HepG2 (cell line): ENCODE data around the gene PLCB2. TPM values are rescaled to one million over a fixed set of nuclear protein-coding genes. Genes with fewer than 3 reads are reported as not detected.

Experiments
- ATAC-seq: fragments of 200-7000 bp; cut with Tn5 transposase; 3 replicates; pipeline ENCODE4 v1.9.1; 2020; ENCODE audit warnings: mild to moderate bottlenecking, moderate library complexity
- BruUV-seq: library from RNA; stranded (reverse); fragments of 400-500 nt; replicated peaks from 2 replicates; lab custom pipeline; 2021; lab: Mats Ljungman, UMichigan
- CTCF ChIA-PET: fragments of 300-600 bp; formaldehyde crosslinking; extraction: SDS; loops from one replicate; lab custom pipeline; 2021; ENCODE audit warnings: low total read pairs, inconsistent platforms, low intra/inter-chr PET ratio; lab: Yijun Ruan, JAX
- POLR2A ChIA-PET: fragments of 350-600 bp; sonication (Branson Sonifier 250); formaldehyde crosslinking; loops from one replicate; lab custom pipeline; 2020; ENCODE audit warnings: antibody characterized with exemption, inconsistent platforms; lab: Yijun Ruan, JAX
- DNase-seq: peaks from one replicate; pipeline ENCODE4 v3.0.0-alpha.2; 2015; ENCODE audit warnings: low spot score
- FAIRE-seq: peaks from 3 replicates; lab custom pipeline; 2011; peaks lifted over from hg19 to GRCh38; lab: Jason Lieb, UNC
- H2AFZ ChIP-seq: one replicate; pipeline ENCODE4 v1.6.1; 2011; ENCODE audit warnings: low read length, inconsistent platforms
- H3K27ac ChIP-seq: fragments of 300-600 bp; 3 replicates; pipeline ENCODE4 v1.8.0; 2011; ENCODE audit warnings: mixed run types, mild to moderate bottlenecking, mixed read lengths, low read length, inconsistent platforms; ENCODE audit not compliant: insufficient read depth; ENCODE audit errors: extremely low read length
- H3K27me3 ChIP-seq, 2 experiments: fragments of 200-600 bp in 1 of 2; 2 replicates in 1 of 2; 3 replicates in 1 of 2; pipeline versions ENCODE4 v1.6.0 to v1.8.0; 2011; ENCODE audit warnings: low read length in 2 of 2, mild to moderate bottlenecking in 2 of 2, moderate library complexity in 2 of 2, inconsistent platforms in 1 of 2; ENCODE audit not compliant: insufficient read depth in 2 of 2, control insufficient read depth in 1 of 2
- H3K36me3 ChIP-seq, 2 experiments: fragments of 200-600 bp in 1 of 2; replicated peaks in 1 of 2; 2 replicates in 1 of 2; 3 replicates in 1 of 2; pipeline versions ENCODE4 v1.5.1 to v1.8.0; 2011; ENCODE audit warnings: low read length in 2 of 2, inconsistent platforms in 1 of 2; ENCODE audit not compliant: insufficient read depth in 2 of 2, control insufficient read depth in 1 of 2
- H3K4me1 ChIP-seq: 2 replicates; pipeline ENCODE4 v1.5.1; 2012; ENCODE audit warnings: low read length, inconsistent platforms; ENCODE audit not compliant: insufficient read depth
- H3K4me2 ChIP-seq: 2 replicates; pipeline ENCODE4 v1.6.0; 2011; ENCODE audit warnings: low read depth, low read length, inconsistent platforms
- H3K4me3 ChIP-seq, 3 experiments: fragments of 200-600 bp in 1 of 3; sonication (generic), shearing (Covaris generic) in 1 of 3; replicated peaks in 1 of 3; 2 replicates each; pipeline ENCODE4 v1.5.1; 2011 to 2016; ENCODE audit warnings: low read length in 3 of 3, inconsistent platforms in 2 of 3, low read depth in 2 of 3, mild to moderate bottlenecking in 2 of 3, control low read depth in 1 of 3, mixed read lengths in 1 of 3; ENCODE audit not compliant: insufficient read depth in 1 of 3
- H3K79me2 ChIP-seq: one replicate; pipeline ENCODE4 v1.6.1; 2011; ENCODE audit warnings: low read length, inconsistent platforms; ENCODE audit not compliant: insufficient read depth
- H3K9ac ChIP-seq: 2 replicates; pipeline ENCODE4 v1.6.0; 2011; ENCODE audit warnings: mild to moderate bottlenecking, low read depth, low read length, inconsistent platforms; ENCODE audit not compliant: insufficient read depth
- H3K9me3 ChIP-seq: 2 replicates; pipeline ENCODE4 v1.5.1; 2012; ENCODE audit warnings: mild to moderate bottlenecking, low read length
- H4K20me1 ChIP-seq: 2 replicates; pipeline ENCODE4 v1.6.0; 2011; ENCODE audit warnings: inconsistent platforms, mild to moderate bottlenecking, low read length, moderate library complexity; ENCODE audit not compliant: insufficient read depth
- HNF4G ChIP-seq, 2 experiments: sonication (generic) in 1 of 2; formaldehyde crosslinking in 1 of 2; IDR thresholded peaks; 2 replicates each; pipeline versions ENCODE4 v1.4.0 to v1.6.1; 2011 to 2020; ENCODE audit warnings: borderline replicate concordance in 2 of 2, low read depth in 2 of 2, mild to moderate bottlenecking in 2 of 2, low read length in 1 of 2, missing genetic modification reagents in 1 of 2, moderate library complexity in 1 of 2
- KAT8 ChIP-seq: IDR thresholded peaks from 2 replicates; pipeline ENCODE4 v1.6.1; 2016; ENCODE audit warnings: missing genetic modification reagents, missing compliant biosample characterization
- SETDB1 ChIP-seq: sonication (generic); formaldehyde crosslinking; IDR thresholded peaks from 2 replicates; pipeline ENCODE4 v1.5.1; 2020; ENCODE audit warnings: missing genetic modification reagents, mild to moderate bottlenecking, borderline replicate concordance
- ZFP41 ChIP-seq: sonication (generic); formaldehyde crosslinking; IDR thresholded peaks from 2 replicates; pipeline ENCODE4 v1.4.0; 2020; ENCODE audit warnings: mild to moderate bottlenecking, missing genetic modification reagents, borderline replicate concordance
- ZFP62 ChIP-seq: sonication (generic); formaldehyde crosslinking; IDR thresholded peaks from 2 replicates; pipeline ENCODE4 v1.4.0; 2020; ENCODE audit warnings: missing genetic modification reagents
- ZNF225 ChIP-seq: sonication (generic); formaldehyde crosslinking; IDR thresholded peaks from 2 replicates; pipeline ENCODE4 v1.4.0; 2020; ENCODE audit warnings: mild to moderate bottlenecking, missing genetic modification reagents
- ZNF230 ChIP-seq: sonication (generic); formaldehyde crosslinking; IDR thresholded peaks from 2 replicates; pipeline ENCODE4 v1.4.0; 2020; ENCODE audit warnings: mild to moderate bottlenecking, missing genetic modification reagents
- ZNF468 ChIP-seq: sonication (generic); formaldehyde crosslinking; IDR thresholded peaks from 2 replicates; pipeline ENCODE4 v1.8.0; 2022; ENCODE audit warnings: mild to moderate bottlenecking, moderate library complexity, missing genetic modification reagents
- ZNF530 ChIP-seq: sonication (generic); formaldehyde crosslinking; IDR thresholded peaks from 2 replicates; pipeline ENCODE4 v1.5.0; 2020; ENCODE audit warnings: low read depth, mild to moderate bottlenecking, missing genetic modification reagents
- ZNF644 ChIP-seq: IDR thresholded peaks from 2 replicates; pipeline ENCODE4 v1.6.1; 2016; ENCODE audit warnings: low read depth
- WGBS: methylation state at CpG from one replicate; pipeline ENCODE4 v1.1.6; 2017; ENCODE audit warnings: low lambda C conversion rate; 5-methylcytosine and 5-hydroxymethylcytosine counted together
- in situ Hi-C: cut with HindIII; loops from 2 replicates; pipeline ENCODE4 v1.10.0; 2017; ENCODE audit warnings: low pct_unique_long_range_greater_than_20kb; ENCODE audit not compliant: extremely low pct_ligation_motif_present
- intact Hi-C: fragments of 100-400 bp; cut with micrococcal nuclease; formaldehyde crosslinking; loops from one replicate; pipeline ENCODE4 v1.10.0; 2022; ENCODE audit not compliant: unreplicated experiment
- polyA plus RNA-seq, 8 experiments: library from polyadenylated mRNA; depleted of rRNA in 3 of 8; stranded (reverse) in 7 of 8; unstranded in 1 of 8; fragments of >200 nt; fragmentation: Illumina TruSeq in 4 of 8; extraction: Trizol in 4 of 8; gene quantifications; 2 replicates each; pipeline versions ENCODE4 v1.2.1 to v1.2.3, GENCODE V29; 2011 to 2016; ENCODE audit warnings: low read depth in 4 of 8, missing spikeins in 1 of 8, mixed read lengths in 1 of 8; ENCODE audit not compliant: insufficient read depth in 1 of 8
- total RNA-seq, 5 experiments: library from RNA; depleted of rRNA; stranded (reverse); fragments of >200 nt; fragmentation: Illumina TruSeq; extraction: Trizol; gene quantifications; 2 replicates each; pipeline ENCODE4 v1.2.3, GENCODE V29; 2016; ENCODE audit warnings: low read depth in 1 of 5
- TF ChIP-seq, protein P1 (sequence below): sonication (generic); formaldehyde crosslinking; IDR thresholded peaks from 2 replicates; pipeline ENCODE4 v1.5.1; 2020; ENCODE audit warnings: missing genetic modification reagents, mild to moderate bottlenecking, borderline replicate concordance
- TF ChIP-seq, protein P2 (sequence below): IDR thresholded peaks from 2 replicates; pipeline ENCODE4 v1.6.1; 2018; ENCODE audit warnings: missing genetic modification reagents
- TF ChIP-seq, protein P3 (sequence below): IDR thresholded peaks from 2 replicates; pipeline ENCODE4 v1.6.1; 2012; ENCODE audit warnings: inconsistent platforms

The PLCB2 gene
- total and polyA plus RNA-seq, 2 of the 13 experiments (the other 11 are each of a cell fraction or from before 2014, with no cell fraction given) = 0.11 TPM; not detected in 1

DNA sequence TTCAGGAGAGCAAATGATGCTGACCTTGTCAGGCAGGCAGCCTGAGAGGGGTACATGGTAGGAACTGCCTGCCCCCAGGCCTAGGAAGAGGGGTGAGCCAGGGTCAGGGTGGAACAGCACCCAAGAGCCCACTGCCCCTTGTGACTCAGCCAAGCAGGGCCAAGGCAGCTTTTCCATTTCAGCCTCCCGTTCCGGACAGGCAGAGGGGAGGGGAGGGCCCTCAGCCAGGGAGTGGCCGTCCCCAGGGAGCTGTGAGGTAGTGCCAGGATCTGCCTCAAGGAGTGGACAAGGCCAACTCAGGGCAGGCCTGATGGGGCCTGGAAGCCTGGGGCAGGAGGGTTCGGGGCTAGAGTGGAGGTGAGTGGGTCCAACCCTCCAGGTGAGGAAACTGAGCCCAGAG lies 19.8 kb downstream of the PLCB2 start:
- CTCF ChIA-PET = no interaction called here
- no peak for ATAC-seq
- TF ChIP-seq KAT8 = no peak
- TF ChIP-seq, protein P1, sequence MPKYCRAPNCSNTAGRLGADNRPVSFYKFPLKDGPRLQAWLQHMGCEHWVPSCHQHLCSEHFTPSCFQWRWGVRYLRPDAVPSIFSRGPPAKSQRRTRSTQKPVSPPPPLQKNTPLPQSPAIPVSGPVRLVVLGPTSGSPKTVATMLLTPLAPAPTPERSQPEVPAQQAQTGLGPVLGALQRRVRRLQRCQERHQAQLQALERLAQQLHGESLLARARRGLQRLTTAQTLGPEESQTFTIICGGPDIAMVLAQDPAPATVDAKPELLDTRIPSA (CRISPR knock-in tag) = no peak
- TF ChIP-seq, protein P2, sequence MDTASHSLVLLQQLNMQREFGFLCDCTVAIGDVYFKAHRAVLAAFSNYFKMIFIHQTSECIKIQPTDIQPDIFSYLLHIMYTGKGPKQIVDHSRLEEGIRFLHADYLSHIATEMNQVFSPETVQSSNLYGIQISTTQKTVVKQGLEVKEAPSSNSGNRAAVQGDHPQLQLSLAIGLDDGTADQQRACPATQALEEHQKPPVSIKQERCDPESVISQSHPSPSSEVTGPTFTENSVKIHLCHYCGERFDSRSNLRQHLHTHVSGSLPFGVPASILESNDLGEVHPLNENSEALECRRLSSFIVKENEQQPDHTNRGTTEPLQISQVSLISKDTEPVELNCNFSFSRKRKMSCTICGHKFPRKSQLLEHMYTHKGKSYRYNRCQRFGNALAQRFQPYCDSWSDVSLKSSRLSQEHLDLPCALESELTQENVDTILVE (CRISPR knock-in tag) = no peak
- no peak for TF ChIP-seq ZNF230
- no peak for TF ChIP-seq ZNF530 (CRISPR knock-in tag)

DNA sequence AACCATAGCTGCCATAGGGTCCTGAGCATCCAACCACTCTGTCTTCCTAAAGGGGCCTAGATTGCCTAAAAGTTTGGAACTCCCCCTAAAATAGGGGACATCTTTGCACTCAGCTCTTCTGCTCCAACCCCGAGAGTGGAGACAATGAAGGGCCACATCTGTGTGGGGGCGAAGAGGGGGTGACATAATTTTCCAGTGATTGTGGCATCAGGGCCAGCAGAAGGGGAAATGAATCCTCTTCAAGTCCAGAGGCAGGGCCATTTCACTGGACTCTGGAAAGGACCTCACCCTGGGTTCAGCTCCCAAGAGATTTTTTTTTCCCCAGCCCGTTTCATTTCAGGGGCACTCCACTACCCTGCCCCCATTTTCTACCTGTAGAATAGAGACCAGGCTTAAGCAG lies 20.2 kb downstream of the PLCB2 start:
- no peak for ATAC-seq
- FAIRE-seq = no peak
- Histone ChIP-seq H3K36me3 (no peaks in the 10 kb centered on the region), H3K27ac (no peak overlapping the region), H2AFZ (no peak overlapping the region), H3K4me2 (no peak overlapping the region), H3K9me3 (no peaks in the 10 kb centered on the region), H4K20me1 (no peaks in the 10 kb centered on the region), H3K9ac (no peak overlapping the region), H3K4me1 (peaks cover 10% of the 10 kb centered on the region; the same call in 1 of the 2 replicates), H3K4me3 (no peak overlapping the region), H3K27me3 (peaks cover 22 to 95% of the 10 kb centered on the region in 2 experiments), H3K79me2 (no peaks in the 10 kb centered on the region)
- intact Hi-C loops = no loop called here
- BruUV-seq = no TSS peak
- ChIA-PET CTCF (no interaction called here), POLR2A (no interaction called here)
- DNase-seq = no peak
- TF ChIP-seq, protein P3, sequence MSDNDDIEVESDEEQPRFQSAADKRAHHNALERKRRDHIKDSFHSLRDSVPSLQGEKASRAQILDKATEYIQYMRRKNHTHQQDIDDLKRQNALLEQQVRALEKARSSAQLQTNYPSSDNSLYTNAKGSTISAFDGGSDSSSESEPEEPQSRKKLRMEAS = no peak
- TF ChIP-seq ZNF225 (CRISPR knock-in tag) = no peak
- no peak for TF ChIP-seq ZNF644 (CRISPR knock-in tag)
- no peak for TF ChIP-seq HNF4G (IDR thresholded peaks at IDR 0.05; ENCODE audit: borderline replicate concordance, low read depth, low read length)
- TF ChIP-seq HNF4G (CRISPR knock-in tag; IDR thresholded peaks at IDR 0.05; ENCODE audit: borderline replicate concordance, low read depth) = no peak
- no peak for TF ChIP-seq ZFP62 (CRISPR knock-in tag)
- no peak for TF ChIP-seq ZFP41 (CRISPR knock-in tag)
- TF ChIP-seq SETDB1 (CRISPR knock-in tag) = no peak
- TF ChIP-seq ZNF468 = no peak
- in situ Hi-C loops = no loop called here
- 0% methylated on average over 3 of the region's 3 CpGs for WGBS

More for the DNA sequence above, 19.8 kb downstream of the PLCB2 start:
- Histone ChIP-seq H3K9me3 (no peaks in the 10 kb centered on the region), H3K4me2 (no peak overlapping the region), H4K20me1 (no peaks in the 10 kb centered on the region), H3K36me3 (no peaks in the 10 kb centered on the region), H3K27me3 (peaks cover 21 to 95% of the 10 kb centered on the region in 2 experiments), H2AFZ (no peak overlapping the region), H3K79me2 (no peaks in the 10 kb centered on the region), H3K4me1 (peaks cover 10% of the 10 kb centered on the region; the same call in 1 of the 2 replicates), H3K27ac (no peak overlapping the region), H3K9ac (no peak overlapping the region), H3K4me3 (no peak overlapping the region)
- intact Hi-C loops (no loop called here), in situ Hi-C loops (no loop called here)
- POLR2A ChIA-PET = no interaction called here
- FAIRE-seq (no peak), DNase-seq (no peak)
- no TSS peak for BruUV-seq
- WGBS = 0% methylated on average over 1 of the region's 4 CpGs
